ENCODE results near the gene GPR107.

The GPR107 gene

GRCh38 chr9:130185017-130185416, 131.3 kb downstream of the GPR107 start:
- no peak for DNase-seq (ENCODE audit: low spot score)

DNA sequence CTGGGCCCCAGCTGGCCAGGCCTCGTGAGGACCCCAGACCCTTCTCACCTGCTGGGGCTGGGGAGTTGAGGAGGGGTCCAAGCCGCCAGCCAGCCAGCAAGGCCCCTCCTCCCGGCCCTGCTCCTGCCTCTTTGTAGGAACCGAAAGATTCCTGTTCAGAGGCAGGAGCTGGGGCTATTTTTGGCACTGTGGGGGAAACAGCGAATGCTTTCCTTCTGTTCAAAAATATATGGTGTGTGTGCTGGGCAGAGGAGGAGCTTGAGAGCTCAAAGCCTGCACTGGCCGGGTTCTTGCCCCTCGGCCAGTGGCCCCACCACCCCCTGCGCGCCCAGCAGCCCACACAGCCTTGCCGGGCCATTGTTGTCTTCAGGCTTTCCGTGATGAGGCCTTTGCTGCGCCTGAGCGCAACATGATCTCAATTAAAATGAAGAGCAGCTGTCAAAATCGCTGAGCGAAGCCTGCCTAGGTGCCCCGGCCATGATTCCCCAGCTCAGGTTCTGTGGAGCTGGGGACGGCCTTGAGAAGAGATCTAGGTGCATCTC, 131.9 kb downstream of the GPR107 start:
- DNase-seq (ENCODE audit: low spot score) = no peak

GRCh38 chr9:130186051-130186450, 132.3 kb downstream of the GPR107 start:
- DNase-seq (ENCODE audit: low spot score) = no peak

DNA sequence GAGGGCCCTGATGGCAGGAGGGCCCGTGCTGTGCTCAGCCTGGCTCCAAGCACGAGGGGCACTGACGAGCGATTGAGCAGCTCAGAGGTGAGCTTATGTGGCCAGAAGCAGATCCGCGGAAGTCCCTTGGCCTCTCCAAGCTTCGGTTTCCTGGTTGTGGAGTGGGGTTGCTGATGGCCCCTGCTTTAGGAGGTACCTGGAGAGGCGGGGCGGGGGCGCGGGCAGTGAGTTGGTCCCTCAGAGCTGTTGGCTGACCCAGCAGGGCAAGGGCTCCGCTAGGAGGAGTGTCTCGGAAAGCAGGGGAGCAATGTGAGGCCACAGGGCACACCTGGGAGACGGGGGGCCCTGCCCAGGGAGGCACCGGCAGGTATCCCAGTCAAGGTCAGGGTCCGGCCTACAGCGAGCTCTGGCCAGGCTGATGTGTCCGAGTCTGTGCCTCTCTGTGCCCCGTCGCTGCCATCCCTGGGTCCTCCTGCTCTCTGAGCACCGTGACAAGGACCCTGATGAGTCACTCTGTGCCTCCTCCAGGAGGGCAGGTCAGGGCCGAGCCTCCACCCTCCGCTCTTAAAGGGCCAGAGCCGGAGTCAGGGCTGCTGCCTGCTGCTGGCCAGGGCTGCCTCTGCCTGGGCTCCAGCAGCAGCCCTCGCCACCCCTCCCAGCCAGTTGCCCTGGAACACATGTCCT, 133.3 kb downstream of the GPR107 start:
- peak; percentile 85 for DNase-seq (ENCODE audit: low spot score)

DNA sequence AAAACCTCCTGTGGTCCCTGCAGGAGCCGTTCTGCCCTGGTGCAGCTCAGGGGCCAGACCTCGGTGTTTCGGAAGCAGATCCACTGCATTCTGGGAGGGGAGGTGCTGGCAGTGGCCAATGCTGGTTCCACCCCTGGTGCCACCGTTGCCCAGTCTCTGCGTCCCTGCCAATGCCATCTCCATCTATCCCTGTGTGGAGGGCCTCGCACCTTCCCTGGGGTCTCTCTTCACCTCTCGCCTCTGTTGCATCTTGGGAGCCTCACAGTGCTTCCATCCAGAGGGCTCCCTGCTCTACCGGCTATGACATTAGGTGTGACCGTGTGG, 133.8 kb downstream of the GPR107 start:
- no peak for DNase-seq (ENCODE audit: low spot score)

DNA sequence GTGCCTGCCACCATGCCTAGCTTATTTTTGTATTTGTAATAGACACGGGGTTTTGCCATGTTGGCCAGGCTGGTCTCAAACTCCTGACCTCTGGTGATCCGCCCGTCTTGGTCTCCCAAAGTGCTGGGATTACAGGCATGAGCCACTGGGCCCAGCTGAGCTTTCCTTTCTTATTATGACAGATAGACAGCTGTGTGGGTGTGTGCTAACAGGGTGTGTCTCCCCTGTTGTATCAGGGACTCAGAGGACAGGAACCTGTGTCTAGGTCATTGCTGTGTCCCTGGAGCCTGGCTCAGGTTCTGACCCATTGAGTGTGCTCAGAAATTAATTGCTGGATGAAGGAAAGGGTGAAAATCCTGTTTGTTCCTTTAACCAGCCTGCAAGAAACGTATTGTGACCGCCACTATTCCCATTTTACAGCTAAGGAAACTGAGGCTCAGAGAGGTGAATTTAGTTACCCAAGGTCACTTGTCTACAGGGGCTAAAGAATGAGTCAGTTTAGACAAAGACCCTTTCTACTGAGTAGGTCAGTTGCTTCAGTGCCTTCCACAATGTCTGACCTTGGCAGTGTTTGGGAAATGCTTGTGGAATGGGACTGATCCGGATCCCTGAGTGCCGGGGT, 135.3 kb downstream of the GPR107 start:
- no peak for DNase-seq (ENCODE audit: low spot score)
